Mammary epithelial cell (primary cell): Measurements from ENCODE around the gene PLEKHA5.

ENCODE experiments used
- EZH2 ChIP-seq: IDR thresholded peaks from 2 replicates; pipeline ENCODE4 v1.6.1; 2012; ENCODE audit warnings: low read length, inconsistent platforms, borderline replicate concordance
- TF ChIP-seq, protein P1 (sequence below), 2 donors: IDR thresholded peaks in 1 of 2; conservative IDR thresholded peaks in 1 of 2; 2 replicates each; pipeline ENCODE4 v1.5.1; 2011 to 2012; ENCODE audit warnings: inconsistent platforms in 2 of 2, low read length in 2 of 2, mild to moderate bottlenecking in 2 of 2, control low read depth in 1 of 2, low read depth in 1 of 2; ENCODE audit not compliant: insufficient read depth in 1 of 2; ENCODE audit errors: extremely low read depth in 1 of 2

DNA sequence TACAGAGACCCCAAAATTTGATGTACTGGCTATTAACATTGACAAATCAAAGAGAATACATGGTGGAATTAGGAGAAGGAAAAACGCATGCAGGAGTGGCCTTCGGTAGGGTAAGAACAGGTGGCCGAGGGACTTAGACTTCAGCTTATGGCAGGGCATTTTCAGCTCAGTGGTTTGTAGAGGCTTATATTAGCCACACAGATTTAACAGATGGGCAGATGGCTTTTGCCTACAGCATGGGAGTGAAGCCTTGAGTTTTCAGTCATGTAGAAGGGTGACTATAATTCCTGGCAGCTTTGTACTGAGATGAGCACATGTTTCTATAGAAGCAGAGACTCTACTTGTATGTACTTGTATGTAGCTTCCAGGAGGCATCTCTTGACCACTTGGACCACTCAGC lies 40.9 kb upstream of the PLEKHA5 start:
- TF ChIP-seq, protein P1, sequence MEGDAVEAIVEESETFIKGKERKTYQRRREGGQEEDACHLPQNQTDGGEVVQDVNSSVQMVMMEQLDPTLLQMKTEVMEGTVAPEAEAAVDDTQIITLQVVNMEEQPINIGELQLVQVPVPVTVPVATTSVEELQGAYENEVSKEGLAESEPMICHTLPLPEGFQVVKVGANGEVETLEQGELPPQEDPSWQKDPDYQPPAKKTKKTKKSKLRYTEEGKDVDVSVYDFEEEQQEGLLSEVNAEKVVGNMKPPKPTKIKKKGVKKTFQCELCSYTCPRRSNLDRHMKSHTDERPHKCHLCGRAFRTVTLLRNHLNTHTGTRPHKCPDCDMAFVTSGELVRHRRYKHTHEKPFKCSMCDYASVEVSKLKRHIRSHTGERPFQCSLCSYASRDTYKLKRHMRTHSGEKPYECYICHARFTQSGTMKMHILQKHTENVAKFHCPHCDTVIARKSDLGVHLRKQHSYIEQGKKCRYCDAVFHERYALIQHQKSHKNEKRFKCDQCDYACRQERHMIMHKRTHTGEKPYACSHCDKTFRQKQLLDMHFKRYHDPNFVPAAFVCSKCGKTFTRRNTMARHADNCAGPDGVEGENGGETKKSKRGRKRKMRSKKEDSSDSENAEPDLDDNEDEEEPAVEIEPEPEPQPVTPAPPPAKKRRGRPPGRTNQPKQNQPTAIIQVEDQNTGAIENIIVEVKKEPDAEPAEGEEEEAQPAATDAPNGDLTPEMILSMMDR (conservative IDR thresholded peaks at IDR 0.05 in 1 of 2, IDR thresholded peaks at IDR 0.05 in 1 of 2; ENCODE audit: extremely low read depth in 1 of 2, insufficient read depth in 1 of 2, low read depth in 1 of 2, low read length in 2 of 2) = no peak
- no peak for TF ChIP-seq EZH2
